HEK293T (cell line): ENCODE results near the gene IL32.

Experiments used
- BHLHE40 ChIP-seq: fragments of 450-650 bp; IDR thresholded peaks from 2 replicates; pipeline ENCODE4 v1.6.1; 2016; ENCODE audit warnings: mild to moderate bottlenecking, moderate library complexity, borderline replicate concordance
- FOXK2 ChIP-seq: fragments of 450-650 bp; IDR thresholded peaks from 2 replicates; pipeline ENCODE4 v1.6.1; 2016; ENCODE audit warnings: mild to moderate bottlenecking
- FOXM1 ChIP-seq: fragments of 450-650 bp; IDR thresholded peaks from 2 replicates; pipeline ENCODE4 v1.6.1; 2017; ENCODE audit warnings: mild to moderate bottlenecking, borderline replicate concordance
- SP1 ChIP-seq: fragments of 450-650 bp; IDR thresholded peaks from 2 replicates; pipeline ENCODE4 v1.6.1; 2017

DNA sequence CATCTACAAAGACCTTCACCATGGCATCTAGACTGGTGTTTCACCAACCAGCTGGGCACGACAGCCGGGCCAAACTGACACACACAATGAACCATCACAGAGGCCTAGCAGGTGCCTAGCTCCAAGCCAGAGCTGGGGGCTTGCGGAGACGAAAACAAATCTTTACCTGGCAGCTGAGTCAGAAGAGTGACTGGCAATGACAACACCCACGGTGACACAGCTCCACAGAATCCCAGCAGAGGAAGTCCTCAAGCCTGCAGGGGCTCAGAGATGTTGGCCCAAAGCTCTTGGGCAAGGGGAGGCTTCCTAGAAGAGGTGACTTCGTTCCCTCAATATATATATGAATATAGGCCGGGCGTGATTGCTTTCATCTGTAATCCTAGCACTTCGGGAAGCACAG lies 13.9 kb upstream of the IL32 start:
- TF ChIP-seq BHLHE40 (no peak), FOXM1 (no peak), FOXK2 (no peak), SP1 (no peak)
